Measurements from ENCODE around the gene DHRS3.

DNA sequence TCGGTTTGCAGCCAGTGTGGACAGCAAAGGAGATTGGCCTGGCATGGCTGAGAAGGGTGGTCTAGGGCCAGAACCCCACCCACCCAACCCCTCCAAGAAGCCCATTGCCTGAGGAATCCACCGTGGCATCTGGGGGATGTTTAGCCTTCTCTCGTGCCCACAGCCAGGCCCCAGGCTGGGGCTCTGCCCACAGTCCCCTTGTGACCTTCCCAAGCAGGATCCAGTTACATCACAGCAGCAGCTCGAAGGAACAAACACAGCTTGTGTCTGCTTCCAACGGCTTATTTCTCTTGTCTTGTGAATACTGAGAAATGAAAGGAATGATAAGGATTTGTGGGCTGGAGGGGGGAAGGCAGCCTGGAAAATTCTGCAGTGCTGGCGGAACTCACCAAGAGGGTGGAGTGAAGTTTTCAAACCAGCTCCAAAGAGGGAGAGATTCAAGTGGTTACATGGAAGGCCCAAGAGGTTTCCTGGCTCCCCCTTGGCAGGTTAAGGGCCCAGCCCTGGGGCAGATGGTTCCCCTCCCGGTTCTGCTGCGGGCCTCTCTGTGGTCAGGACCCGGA, 61.6 kb downstream of the DHRS3 start:
- TF ChIP-seq, protein P1, sequence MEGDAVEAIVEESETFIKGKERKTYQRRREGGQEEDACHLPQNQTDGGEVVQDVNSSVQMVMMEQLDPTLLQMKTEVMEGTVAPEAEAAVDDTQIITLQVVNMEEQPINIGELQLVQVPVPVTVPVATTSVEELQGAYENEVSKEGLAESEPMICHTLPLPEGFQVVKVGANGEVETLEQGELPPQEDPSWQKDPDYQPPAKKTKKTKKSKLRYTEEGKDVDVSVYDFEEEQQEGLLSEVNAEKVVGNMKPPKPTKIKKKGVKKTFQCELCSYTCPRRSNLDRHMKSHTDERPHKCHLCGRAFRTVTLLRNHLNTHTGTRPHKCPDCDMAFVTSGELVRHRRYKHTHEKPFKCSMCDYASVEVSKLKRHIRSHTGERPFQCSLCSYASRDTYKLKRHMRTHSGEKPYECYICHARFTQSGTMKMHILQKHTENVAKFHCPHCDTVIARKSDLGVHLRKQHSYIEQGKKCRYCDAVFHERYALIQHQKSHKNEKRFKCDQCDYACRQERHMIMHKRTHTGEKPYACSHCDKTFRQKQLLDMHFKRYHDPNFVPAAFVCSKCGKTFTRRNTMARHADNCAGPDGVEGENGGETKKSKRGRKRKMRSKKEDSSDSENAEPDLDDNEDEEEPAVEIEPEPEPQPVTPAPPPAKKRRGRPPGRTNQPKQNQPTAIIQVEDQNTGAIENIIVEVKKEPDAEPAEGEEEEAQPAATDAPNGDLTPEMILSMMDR (conservative IDR thresholded peaks at IDR 0.05 in 1 of 2, IDR thresholded peaks at IDR 0.05 in 1 of 2; ENCODE audit: low read depth in 1 of 2, low read length in 2 of 2), result no peak
- no peak for TF ChIP-seq EZH2 (IDR thresholded peaks at IDR 0.05; ENCODE audit: low read length, missing control alignments)
